IPS-18a (cell line): ENCODE measurements around the gene KCNG2.
"Not testable (repeated sequence)": the region's sequence is repeated elsewhere in the genome, so short reads cannot be mapped to it uniquely, and the experiment has no call there.

ENCODE experiments used
- H3K27ac ChIP-seq: one replicate; pipeline ENCODE4 v1.5.1; 2013; ENCODE audit warnings: low read length
- H3K27me3 ChIP-seq: one replicate; pipeline ENCODE4 v1.6.1; 2013; ENCODE audit warnings: mild to moderate bottlenecking, low read length; ENCODE audit not compliant: control insufficient read depth, insufficient read depth
- H3K36me3 ChIP-seq: one replicate; pipeline ENCODE4 v1.6.1; 2013; ENCODE audit warnings: low read depth, low read length; ENCODE audit not compliant: control insufficient read depth
- H3K4me1 ChIP-seq: one replicate; pipeline ENCODE4 v1.6.1; 2013; ENCODE audit warnings: low read depth, low read length; ENCODE audit not compliant: control insufficient read depth
- H3K4me3 ChIP-seq: one replicate; pipeline ENCODE4 v1.5.1; 2013; ENCODE audit warnings: low read length
- H3K9ac ChIP-seq: one replicate; pipeline ENCODE4 v1.6.1; 2013; ENCODE audit warnings: mild to moderate bottlenecking, low read length, moderate library complexity
- H3K9me3 ChIP-seq: one replicate; pipeline ENCODE4 v1.6.1; 2013; ENCODE audit warnings: low read depth, low read length; ENCODE audit not compliant: control insufficient read depth

Gene KCNG2

GRCh38 chr18:79872527-79873444 lies 75.0 kb downstream of the KCNG2 start:
- Histone ChIP-seq H3K27me3 (no peaks in the 10 kb centered on the region), H3K36me3 (no peaks in the 10 kb centered on the region), H3K9ac (no peak overlapping the region), H3K27ac (no peak overlapping the region), H3K9me3 (no peaks in the 10 kb centered on the region), H3K4me1 (no peaks in the 10 kb centered on the region), H3K4me3 (no peak overlapping the region)

- Histone ChIP-seq H3K9ac (no peak overlapping the region), H3K4me1 (no peaks in the 10 kb centered on the region), H3K4me3 (no peak overlapping the region), H3K27me3 (no peaks in the 10 kb centered on the region), H3K36me3 (no peaks in the 10 kb centered on the region), H3K27ac (no peak overlapping the region), H3K9me3 (no peaks in the 10 kb centered on the region)
Measured at GRCh38 chr18:79873449-79874110, 75.8 kb downstream of the KCNG2 start.

GRCh38 chr18:79874553-79875530 lies 77.1 kb downstream of the KCNG2 start:
- Histone ChIP-seq H3K4me1 (no peaks in the 10 kb centered on the region), H3K9me3 (no peaks in the 10 kb centered on the region), H3K9ac (no peak overlapping the region), H3K27ac (no peak overlapping the region), H3K36me3 (no peaks in the 10 kb centered on the region), H3K4me3 (no peak overlapping the region), H3K27me3 (no peaks in the 10 kb centered on the region)

GRCh38 chr18:79875531-79875919 lies 77.8 kb downstream of the KCNG2 start:
- Histone ChIP-seq H3K9me3 (no peaks in the 10 kb centered on the region), H3K27ac (no peak overlapping the region), H3K27me3 (no peaks in the 10 kb centered on the region), H3K4me3 (no peak overlapping the region), H3K4me1 (no peaks in the 10 kb centered on the region), H3K36me3 (no peaks in the 10 kb centered on the region), H3K9ac (no peak overlapping the region)

GRCh38 chr18:79875931-79876461 lies 78.3 kb downstream of the KCNG2 start:
- Histone ChIP-seq H3K4me1 (no peaks in the 10 kb centered on the region), H3K27me3 (no peaks in the 10 kb centered on the region), H3K9me3 (no peaks in the 10 kb centered on the region), H3K9ac (no peak overlapping the region), H3K27ac (no peak overlapping the region), H3K4me3 (no peak overlapping the region), H3K36me3 (no peaks in the 10 kb centered on the region)

- Histone ChIP-seq H3K27ac (no peak overlapping the region), H3K9me3 (no peaks in the 10 kb centered on the region)
Measured at GRCh38 chr18:79876497-79876896, 78.8 kb downstream of the KCNG2 start.

GRCh38 chr18:79877163-79878091 lies 79.7 kb downstream of the KCNG2 start:
- Histone ChIP-seq H3K36me3 (no peaks in the 10 kb centered on the region), H3K4me1 (no peaks in the 10 kb centered on the region), H3K9ac (no peak overlapping the region), H3K27me3 (no peaks in the 10 kb centered on the region), H3K9me3 (no peaks in the 10 kb centered on the region), H3K4me3 (no peak overlapping the region), H3K27ac (no peak overlapping the region)

More at GRCh38 chr18:79876497-79876896, 78.8 kb downstream of the KCNG2 start:
- Histone ChIP-seq H3K27me3 (no peaks in the 10 kb centered on the region), H3K4me3 (no peak overlapping the region), H3K36me3 (no peaks in the 10 kb centered on the region), H3K9ac (no peak overlapping the region), H3K4me1 (no peaks in the 10 kb centered on the region)

GRCh38 chr18:79878246-79878645 lies 80.5 kb downstream of the KCNG2 start:
- not testable (repeated sequence) for H3K27me3 ChIP-seq, H3K27ac ChIP-seq, H3K4me3 ChIP-seq, H3K36me3 ChIP-seq, H3K9me3 ChIP-seq, H3K9ac ChIP-seq, H3K4me1 ChIP-seq

GRCh38 chr18:79878741-79879378 lies 81.1 kb downstream of the KCNG2 start:
- Histone ChIP-seq H3K36me3 (no peaks in the 10 kb centered on the region), H3K27ac (no peak overlapping the region), H3K9ac (no peak overlapping the region), H3K9me3 (no peaks in the 10 kb centered on the region), H3K4me3 (no peak overlapping the region), H3K27me3 (no peaks in the 10 kb centered on the region), H3K4me1 (no peaks in the 10 kb centered on the region)

- Histone ChIP-seq H3K36me3 (no peaks in the 10 kb centered on the region), H3K9ac (no peak overlapping the region), H3K9me3 (no peaks in the 10 kb centered on the region), H3K4me3 (no peak overlapping the region), H3K27me3 (no peaks in the 10 kb centered on the region), H3K4me1 (no peaks in the 10 kb centered on the region), H3K27ac (no peak overlapping the region)
Measured at GRCh38 chr18:79879566-79879965, 81.8 kb downstream of the KCNG2 start.
